GM15510 (cell line): ENCODE measurements around the gene ROS1.

Experiments used
- POLR2A ChIP-seq: IDR thresholded peaks from 3 replicates; pipeline ENCODE4 v1.6.1; 2011; ENCODE audit warnings: borderline replicate concordance; ENCODE audit not compliant: insufficient read length; ENCODE audit errors: extremely low read depth

ROS1 gene

DNA sequence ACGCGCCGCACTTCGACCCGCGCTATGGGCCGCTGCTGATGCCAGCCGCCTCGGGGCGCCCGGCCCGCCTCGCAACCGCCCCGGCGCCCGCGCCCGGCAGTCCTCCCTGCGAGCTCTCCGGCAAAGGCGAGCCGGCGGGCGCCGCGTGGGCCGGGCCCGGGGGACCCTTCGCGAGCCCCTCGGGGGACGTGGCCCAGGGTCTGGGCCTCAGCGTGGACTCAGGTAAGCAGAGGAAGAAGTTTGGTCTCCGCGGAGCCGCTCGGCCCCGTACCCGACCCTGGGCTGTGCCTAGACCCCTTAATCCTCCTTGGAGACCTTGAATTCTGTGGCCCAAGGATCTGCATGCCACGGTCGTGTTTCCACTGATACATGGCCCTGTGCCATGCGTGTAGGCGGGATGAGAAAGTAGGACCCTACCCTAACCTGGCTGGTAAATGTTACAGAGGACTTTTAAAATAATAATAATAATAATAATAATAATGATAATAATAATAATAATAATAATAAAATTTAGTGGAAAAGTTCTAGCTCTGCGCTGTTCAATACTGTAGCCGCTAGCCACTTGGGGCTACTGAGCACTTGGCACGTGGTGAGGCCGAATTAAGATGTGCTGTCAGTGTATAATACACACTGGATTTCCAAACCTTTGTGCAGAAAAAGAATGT is 154.8 kb downstream of the ROS1 start:
- no peak for TF ChIP-seq POLR2A

DNA sequence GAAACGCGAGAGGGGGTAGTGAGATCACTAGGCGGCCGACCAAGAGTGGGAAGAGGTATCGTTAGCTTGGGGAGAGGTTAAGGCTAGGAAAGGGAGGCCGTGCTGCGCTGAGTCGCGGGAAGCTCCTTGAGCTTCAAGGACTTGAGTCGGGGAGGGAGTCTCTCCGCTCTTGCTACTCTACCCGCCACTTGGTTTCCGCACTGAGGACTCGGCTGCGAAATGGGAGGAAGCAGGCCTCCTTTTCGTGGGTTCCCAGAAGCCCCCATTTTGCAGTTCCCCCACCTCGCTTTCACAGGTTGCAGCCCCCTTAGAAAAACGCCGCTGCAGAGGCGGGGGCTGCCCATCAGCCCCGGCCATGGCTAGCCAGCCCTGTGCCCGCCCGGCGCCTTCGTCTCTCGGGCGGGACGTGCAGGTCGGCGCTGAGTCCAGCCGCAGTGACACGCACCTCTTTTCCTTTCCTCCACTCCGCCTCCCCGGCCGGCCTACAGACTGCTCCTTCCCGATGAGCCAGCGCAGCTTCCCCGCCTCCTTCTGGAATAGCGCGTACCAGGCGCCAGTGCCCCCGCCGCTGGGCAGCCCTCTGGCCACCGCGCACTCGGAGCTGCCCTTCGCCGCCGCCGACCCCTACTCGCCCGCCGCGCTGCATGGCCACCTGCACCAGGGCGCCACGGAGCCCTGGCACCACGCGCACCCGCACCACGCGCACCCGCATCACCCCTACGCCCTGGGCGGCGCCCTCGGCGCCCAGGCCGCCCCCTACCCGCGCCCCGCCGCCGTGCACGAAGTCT is 155.5 kb downstream of the ROS1 start:
- no peak for TF ChIP-seq POLR2A

DNA sequence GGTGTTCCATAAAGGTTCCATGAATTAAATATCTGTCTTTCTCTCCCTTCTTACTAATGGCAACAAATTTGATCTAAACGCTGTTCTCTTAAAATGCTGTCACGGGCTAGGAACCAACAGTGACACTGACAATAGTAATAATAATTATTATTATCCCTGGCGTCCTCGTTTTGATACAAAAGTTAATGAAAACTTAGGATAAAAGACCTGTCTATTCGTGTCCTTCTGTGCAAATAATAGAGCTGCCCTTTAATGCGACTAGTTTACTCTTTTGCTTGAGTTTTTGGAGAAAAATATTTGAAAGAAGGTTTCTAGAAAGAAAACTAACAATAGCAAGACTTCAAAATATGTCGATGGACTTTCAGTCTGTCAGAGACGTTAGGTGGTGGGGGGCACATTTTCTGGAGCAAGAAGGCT is 156.1 kb downstream of the ROS1 start:
- TF ChIP-seq POLR2A, result no peak

DNA sequence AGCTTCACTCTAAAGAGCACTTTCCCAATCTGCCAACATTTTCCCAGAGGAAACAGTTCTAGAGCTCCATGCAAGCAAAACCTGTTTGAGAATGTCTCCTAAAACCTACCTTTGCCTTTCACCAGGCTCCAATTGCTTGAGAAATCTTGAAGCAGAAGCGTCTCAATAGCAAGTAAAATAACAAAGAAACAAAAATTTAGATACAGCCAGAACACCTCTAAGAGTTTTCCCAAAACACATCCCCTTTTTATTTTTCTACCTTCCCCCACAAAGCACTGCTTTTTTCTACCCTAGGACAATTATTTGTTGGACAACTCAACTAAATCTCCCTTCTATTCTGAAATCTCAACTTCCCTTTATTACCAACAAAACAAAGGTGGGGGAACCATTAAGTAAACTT is 156.8 kb downstream of the ROS1 start:
- no peak for TF ChIP-seq POLR2A

DNA sequence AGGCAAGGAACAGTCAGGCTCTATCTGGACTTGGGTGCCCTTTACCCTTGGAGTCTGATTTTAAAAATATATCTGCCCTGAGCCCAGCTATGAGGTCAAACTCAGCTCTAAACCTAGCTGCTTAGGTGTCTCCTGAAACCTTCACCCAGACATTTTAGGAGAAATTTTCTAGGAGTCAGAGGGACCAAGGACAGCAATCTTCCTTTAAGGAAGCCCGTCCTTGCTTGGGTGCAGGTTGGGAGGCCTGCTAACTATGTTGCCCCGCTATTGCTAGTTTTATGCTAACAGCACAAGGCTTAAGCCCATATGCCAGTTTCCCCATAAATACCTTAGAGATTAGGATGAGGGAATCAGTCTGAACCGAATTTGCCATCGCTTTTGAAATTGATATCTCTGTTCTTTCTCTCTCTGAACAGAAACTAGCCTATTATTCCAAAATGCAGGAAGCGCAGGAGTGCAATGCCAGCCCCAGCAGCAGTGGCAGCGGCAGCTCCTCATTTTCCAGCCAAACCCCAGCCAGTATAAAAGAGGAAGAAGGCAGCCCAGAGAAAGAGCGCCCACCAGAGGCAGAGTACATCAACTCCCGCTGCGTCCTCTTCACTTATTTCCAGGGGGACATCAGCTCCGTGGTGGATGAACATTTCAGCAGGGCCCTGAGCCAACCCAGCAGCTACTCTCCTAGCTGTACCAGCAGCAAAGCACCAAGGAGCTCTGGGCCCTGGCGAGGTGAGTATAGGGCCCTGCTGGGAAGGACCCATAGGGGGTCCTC is 157.8 kb downstream of the ROS1 start:
- no peak for TF ChIP-seq POLR2A

DNA sequence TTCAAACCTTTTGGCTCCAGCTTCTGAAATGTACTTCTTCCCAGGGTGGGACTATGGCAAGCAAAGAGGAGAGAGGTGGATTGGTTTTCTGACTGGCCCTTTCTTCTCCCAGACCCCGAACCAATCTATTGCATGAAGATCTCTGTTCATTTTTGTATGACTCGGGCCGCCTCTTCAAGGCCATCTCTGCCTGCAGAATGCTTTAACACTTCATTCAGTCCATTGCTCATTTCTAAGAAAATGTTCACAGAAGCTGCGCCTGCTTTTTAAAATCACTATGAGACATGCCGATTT is 158.7 kb downstream of the ROS1 start:
- TF ChIP-seq POLR2A, result no peak

DNA sequence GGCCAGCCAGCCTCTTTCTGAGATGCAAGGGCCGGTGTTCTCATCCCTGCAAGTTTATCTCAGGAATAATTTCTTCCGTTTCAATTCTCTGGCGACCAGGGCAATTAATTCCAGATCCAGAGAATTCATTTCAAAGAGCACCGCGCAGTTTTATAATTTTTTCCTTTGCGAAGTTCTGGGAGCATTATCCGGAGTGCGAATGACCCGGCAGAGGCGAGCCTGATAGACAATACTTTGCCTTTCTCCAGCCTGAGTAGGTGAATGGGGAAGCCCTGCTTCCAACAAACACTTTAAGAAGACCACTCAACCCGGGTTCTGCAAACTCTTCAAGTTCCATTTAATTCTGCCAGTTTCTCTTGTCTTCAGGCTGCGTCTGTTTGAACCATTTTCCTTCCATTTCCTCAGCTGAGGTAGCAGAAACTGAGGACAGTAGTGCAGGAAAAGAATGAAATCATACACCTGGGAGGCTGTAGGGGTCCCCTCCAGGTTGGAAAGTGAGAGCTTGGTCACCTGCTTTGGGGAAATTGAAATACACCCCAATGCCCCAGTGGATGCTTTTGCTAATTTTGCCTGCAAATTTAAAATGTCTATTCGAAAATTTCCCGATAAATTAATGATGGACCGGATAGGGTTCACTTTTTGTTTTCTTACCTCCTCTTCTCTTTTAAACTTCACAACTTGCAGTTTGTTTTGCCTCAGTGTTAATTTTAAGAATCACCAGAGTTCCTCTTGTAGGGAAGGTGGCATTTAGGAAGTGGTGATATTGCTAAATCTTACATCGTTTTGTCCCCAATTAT is 159.3 kb downstream of the ROS1 start:
- TF ChIP-seq POLR2A, result no peak

DNA sequence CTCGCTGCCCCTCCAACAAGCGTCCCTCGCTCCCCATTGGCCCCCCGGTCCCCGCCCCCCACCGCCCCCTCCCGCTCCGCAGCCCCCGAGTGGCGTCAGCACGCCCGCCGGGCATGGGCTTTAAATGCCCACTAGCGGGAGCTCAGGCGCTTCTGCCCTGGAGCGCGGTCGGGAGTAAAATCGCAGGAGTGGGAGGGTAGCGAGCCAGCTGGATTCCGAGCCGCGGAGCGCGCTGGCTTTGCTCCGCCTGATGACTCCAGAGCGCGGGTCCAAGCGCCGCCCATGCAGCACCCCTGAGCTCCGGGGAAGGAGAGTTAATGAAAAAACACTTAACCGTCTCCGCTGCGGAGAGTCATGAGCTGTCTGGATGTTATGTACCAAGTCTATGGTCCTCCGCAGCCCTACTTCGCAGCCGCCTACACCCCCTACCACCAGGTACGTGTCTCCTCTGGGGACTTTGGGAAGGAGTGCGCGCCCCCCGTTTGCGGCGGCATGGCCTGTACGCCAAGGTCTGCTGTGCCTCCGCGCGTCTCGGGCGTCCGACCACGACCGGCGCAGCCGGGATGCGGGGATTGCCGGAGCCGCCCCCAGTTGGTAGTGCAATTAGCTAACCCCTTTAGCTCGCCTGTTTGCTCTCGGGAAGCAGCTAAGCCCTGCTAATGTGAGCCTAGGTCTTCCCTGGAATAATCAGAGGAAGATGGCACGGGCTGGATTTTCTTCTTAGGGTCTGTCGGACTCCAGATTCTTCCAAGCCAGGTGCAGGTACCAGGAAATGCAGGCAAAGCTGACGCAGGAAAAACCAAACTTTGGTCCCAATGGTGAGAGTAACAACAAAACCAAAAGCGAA is 160.1 kb downstream of the ROS1 start, which contains the start of gene VGLL2:
Gene VGLL2 (plus strand): TSS at position 149 of the 847 bp plus-strand sequence. CDS start 206 bp downstream, at position 355.
- no peak for TF ChIP-seq POLR2A

DNA sequence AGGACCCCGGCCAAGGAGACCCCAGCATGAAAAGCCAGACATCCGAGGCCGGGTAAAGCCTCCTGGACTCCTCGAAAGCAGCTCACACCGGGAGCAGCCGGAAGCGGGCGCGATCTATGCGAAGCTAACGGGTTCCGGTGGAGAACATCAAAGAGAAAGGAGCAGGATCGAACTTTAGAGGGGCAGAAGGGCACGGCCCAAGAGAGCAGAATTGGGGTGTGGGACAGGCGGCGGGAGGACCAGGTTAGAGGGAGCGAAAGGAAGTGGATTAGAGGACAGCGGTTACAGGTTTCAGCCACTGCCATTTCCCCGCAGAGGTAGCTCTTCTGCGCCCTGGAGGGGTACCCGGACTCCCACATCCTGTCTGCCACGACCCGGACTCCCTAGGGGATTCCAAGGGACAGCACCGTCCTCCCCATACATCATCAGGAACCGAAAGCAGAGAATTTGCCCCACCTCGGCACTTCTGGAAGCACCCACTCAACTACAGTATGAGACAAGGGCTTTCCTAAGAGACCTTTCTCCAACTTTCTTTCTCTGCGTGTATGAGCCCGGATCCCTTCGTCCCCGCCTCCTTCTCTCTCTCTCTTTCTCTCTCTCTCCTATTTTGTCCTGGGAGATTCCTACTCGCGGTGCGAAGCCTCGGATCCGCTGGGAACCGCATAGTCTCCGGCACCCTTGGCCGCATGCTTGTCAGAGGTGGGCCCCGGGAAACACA is 160.9 kb downstream of the ROS1 start:
- TF ChIP-seq POLR2A, result no peak

DNA sequence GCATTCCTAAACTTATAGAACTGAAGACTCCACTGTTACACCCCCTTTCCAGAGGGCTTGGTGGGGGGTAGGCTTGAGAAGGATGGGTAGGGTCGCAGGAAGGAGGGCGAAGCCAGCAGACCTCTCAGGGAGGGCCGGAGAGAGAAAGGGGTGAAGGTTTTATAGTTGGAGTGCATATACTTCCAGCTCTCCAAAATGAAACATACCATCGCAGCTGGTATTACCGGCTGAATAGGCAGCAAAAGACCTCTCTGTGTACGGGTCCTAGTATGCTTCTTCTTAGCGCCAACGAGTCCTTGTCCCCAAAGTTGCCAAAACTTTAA is 161.4 kb downstream of the ROS1 start:
- TF ChIP-seq POLR2A, result no peak

DNA sequence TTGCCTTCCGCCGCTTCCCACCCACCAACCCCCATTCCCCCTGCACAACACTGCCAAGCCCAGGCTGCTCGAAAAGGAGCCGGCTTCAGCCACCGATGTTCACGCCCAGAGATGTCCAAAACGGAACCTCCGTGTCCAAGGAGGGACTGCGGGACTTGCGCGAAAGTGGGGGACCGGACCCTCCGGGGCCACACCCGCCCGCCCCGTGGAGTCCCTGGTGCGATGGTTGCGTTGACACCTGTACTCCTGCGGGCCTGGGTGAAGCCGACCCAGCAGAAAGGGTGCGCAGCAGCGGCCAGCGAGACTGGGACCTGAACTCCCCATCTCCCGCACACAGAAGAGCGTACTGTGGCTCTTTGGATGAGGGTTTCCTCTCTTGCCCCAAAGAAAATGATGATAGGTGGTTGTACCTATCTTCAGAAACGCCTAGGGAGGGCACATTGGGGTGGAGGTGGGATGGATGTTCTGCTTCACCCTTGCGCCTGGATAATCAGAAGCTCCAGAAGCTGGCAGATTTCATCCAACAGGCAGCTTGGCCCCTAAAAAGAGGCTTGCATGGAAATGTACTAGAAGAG is 162.3 kb downstream of the ROS1 start:
- TF ChIP-seq POLR2A, result no peak

DNA sequence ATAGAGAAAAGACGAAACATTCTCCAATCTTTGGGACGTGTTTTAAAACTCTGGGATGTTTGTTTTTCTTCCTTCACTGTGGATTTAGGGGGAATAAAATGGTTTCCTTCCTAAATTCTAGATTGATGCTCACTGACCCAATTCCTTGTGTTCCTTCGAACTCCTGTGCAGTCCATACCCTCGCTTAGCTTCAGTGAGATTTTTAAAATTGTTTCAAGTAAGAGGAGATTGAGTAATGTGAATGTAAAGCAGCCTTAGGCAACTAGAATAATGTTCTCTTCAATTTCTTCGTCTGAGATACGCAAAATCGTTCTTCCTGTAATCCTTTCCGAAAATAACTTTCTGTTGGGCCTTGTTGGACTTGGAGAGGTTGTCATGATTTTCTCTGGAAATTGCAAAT is 162.9 kb downstream of the ROS1 start:
- no peak for TF ChIP-seq POLR2A

DNA sequence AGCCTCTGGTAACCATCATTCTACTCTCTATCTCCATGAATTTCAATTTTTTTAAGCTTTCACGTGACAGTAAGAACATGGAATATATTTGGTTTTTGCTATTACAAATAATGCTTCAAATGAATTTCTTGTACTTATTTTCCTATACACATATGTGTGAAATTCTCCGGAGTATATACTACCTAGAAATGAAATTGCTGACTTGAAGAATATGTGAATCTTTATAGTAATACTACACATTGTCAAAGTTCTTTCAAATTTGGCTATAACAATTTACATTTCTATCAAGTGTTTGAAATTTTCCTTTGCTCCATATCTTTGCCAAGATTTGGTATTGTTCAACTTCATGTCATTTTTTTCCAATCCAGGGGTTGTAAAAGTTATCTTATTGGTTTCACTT is 172.0 kb downstream of the ROS1 start:
- TF ChIP-seq POLR2A, result no peak
